Activated CD8-positive, alpha-beta T cell treated with anti-CD3 and anti-CD28 coated beads, Interleukin-2, amount 10 ng/mL, durations not matched to agents 7 days and 5 days (primary cell): ENCODE measurements around the gene MID2. TPM values are rescaled to one million over a fixed set of nuclear protein-coding genes. Genes with fewer than 3 reads are reported as not detected.
"Not testable (repeated sequence)": the region's sequence is repeated elsewhere in the genome, so short reads cannot be mapped to it uniquely, and the experiment has no call there.

Source experiments
- ATAC-seq: fragments of 150-1000 bp; cut with Tn5 transposase; one replicate; pipeline ENCODE4 v1.10.0; 2021; ENCODE audit warnings: moderate library complexity
- CTCF ChIA-PET: fragments of 350-600 bp; sonication (Branson Sonifier 250); formaldehyde crosslinking; loops from one replicate; lab custom pipeline; 2021; ENCODE audit warnings: antibody characterized with exemption; lab: Charles Lee
- POLR2A ChIA-PET: fragments of 350-600 bp; sonication (Branson Sonifier 250); formaldehyde crosslinking; loops from one replicate; lab custom pipeline; 2021; ENCODE audit warnings: antibody characterized with exemption; lab: Charles Lee
- DNase-seq: peaks from one replicate; pipeline ENCODE4 v3.0.0-alpha.2; 2020
- H3K27ac Mint-ChIP-seq: one replicate; pipeline ENCODE4 v1.8.0; 2021; ENCODE audit warnings: mild to moderate bottlenecking, mixed read lengths
- H3K27me3 Mint-ChIP-seq: one replicate; pipeline ENCODE4 v1.8.0; 2021; ENCODE audit warnings: low read depth, mixed read lengths
- H3K36me3 Mint-ChIP-seq: one replicate; pipeline ENCODE4 v1.8.0; 2021; ENCODE audit warnings: low read depth, mixed read lengths
- H3K4me1 Mint-ChIP-seq: one replicate; pipeline ENCODE4 v1.8.0; 2021; ENCODE audit warnings: low read depth, mixed read lengths
- H3K4me3 Mint-ChIP-seq: one replicate; pipeline ENCODE4 v1.8.0; 2021; ENCODE audit warnings: mild to moderate bottlenecking, mixed read lengths
- H3K9me3 Mint-ChIP-seq: one replicate; pipeline ENCODE4 v1.8.0; 2022; ENCODE audit warnings: mixed read lengths; ENCODE audit not compliant: insufficient read depth
- total RNA-seq, 2 experiments: library from RNA; stranded (reverse); gene quantifications; one replicate each; pipeline ENCODE4 v1.2.3, GENCODE V29; 2021

Gene MID2
- total RNA-seq, 2 experiments from 2014 or later, result 1.7 to 1.8 TPM

DNA sequence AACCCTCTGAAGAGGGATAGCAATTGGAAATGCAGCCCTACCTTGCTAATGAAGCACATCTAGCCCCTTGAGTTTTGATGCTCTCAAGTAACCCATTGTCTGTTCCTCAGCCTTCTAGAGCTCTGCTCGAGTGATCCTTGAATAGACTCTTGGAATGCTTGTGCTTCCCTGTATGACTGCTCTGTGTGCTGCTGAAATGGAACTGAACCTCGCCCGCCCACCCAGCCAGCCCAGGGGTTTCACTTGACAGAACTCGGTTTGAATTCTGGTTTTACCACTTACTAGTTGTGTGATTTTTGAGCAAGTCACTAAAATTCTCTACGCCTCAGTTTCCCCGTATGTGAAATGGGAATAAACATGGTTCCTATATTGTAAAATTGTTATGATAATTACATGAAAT lies 77.1 kb downstream of the MID2 start:
- Mint-ChIP-seq H3K27ac (no peak overlapping the region), H3K4me3 (no peak overlapping the region), H3K4me1 (no peaks in the 10 kb centered on the region), H3K9me3 (no peaks in the 10 kb centered on the region), H3K27me3 (no peaks in the 10 kb centered on the region), H3K36me3 (peaks cover 2% of the 10 kb centered on the region)
- POLR2A ChIA-PET, result no interaction called here
- ATAC-seq, result no peak
- DNase-seq, result no peak
- CTCF ChIA-PET, result no interaction called here

DNA sequence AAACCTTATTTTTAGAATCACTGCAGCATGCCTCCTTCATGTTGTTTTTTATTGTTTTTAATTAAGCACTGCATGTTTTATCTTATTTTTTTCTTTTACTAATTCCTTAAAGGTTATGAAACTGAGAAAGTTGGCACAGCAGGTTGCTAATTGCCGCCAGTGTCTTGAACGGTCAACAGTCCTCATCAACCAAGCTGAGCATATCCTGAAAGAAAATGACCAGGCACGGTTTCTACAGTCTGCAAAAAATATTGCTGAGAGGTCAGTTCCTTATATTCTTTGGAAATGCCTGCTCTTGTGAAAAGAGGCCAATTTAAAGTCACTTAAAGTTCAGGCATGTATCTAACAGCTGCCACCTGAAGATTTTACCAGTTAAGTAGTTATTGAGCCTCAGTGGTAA lies 79.7 kb downstream of the MID2 start:
- ATAC-seq (no peak), DNase-seq (no peak)
- H3K9me3 Mint-ChIP-seq, result no peaks in the 10 kb centered on the region
- H3K4me1 Mint-ChIP-seq, result no peaks in the 10 kb centered on the region
- ChIA-PET POLR2A (no interaction called here), CTCF (no interaction called here)
- H3K4me3 Mint-ChIP-seq, result no peak overlapping the region
- H3K36me3 Mint-ChIP-seq, result peaks cover 2% of the 10 kb centered on the region
- no peaks in the 10 kb centered on the region for H3K27me3 Mint-ChIP-seq
- H3K27ac Mint-ChIP-seq, result no peak overlapping the region

DNA sequence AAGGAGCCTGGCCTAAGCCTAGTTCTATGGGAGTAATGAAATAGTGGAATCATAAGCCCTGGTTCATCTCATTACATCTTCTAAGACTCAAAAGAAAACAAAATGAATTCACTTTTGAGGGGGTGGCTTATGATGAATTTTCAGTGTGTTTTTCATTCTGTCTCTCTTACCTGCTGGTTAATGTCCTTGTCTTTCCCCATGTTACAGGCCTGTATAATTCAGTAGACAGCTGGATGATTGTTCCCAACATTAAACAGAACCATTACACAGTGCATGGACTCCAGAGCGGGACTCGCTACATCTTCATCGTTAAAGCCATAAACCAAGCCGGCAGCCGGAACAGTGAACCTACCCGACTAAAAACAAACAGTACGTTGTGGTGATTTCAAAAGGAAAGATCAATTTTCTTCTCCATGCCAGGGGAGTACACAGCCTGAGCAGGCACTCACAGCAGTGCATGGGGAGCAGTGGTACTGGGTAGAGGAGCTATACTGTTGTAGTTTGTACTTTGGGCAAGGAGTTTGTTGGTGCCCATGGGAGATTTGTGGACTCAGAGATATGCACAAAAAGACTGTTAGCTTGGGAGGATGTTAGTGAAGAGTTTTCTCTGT lies 98.6 kb downstream of the MID2 start:
- CTCF ChIA-PET, result no interaction called here
- Mint-ChIP-seq H3K36me3 (no peaks in the 10 kb centered on the region), H3K27ac (no peak overlapping the region), H3K27me3 (no peaks in the 10 kb centered on the region), H3K4me1 (no peaks in the 10 kb centered on the region), H3K9me3 (no peaks in the 10 kb centered on the region), H3K4me3 (no peak overlapping the region)
- ATAC-seq, result no peak
- POLR2A ChIA-PET, result no interaction called here
- DNase-seq, result no peak

DNA sequence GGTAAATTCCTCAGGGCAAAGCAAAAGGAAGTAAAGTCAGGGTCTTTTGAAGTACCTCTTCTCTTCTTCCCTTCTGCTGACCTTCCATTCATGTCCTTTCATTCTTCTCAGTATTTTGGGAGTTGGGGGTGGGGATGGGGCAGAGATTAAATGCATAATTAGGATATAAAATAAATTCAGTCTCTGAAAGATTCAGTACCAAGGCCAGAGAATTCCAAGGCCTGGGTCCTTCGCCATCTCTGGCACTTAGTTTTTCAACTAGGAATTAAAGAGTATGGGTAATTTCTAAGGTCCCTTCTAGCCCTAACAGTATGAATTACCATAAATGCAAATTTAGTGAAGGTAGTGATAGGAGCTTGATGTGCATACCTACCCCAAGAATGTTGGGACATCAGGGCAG lies 108.6 kb downstream of the MID2 start:
- ATAC-seq, result no peak
- H3K4me1 Mint-ChIP-seq, result no peaks in the 10 kb centered on the region
- POLR2A ChIA-PET, result no interaction called here
- CTCF ChIA-PET, result no interaction called here
- H3K36me3 Mint-ChIP-seq, result no peaks in the 10 kb centered on the region
- no peak for DNase-seq
- no peak overlapping the region for H3K27ac Mint-ChIP-seq
- no peaks in the 10 kb centered on the region for H3K9me3 Mint-ChIP-seq
- peaks cover 5% of the 10 kb centered on the region for H3K27me3 Mint-ChIP-seq
- no peak overlapping the region for H3K4me3 Mint-ChIP-seq

DNA sequence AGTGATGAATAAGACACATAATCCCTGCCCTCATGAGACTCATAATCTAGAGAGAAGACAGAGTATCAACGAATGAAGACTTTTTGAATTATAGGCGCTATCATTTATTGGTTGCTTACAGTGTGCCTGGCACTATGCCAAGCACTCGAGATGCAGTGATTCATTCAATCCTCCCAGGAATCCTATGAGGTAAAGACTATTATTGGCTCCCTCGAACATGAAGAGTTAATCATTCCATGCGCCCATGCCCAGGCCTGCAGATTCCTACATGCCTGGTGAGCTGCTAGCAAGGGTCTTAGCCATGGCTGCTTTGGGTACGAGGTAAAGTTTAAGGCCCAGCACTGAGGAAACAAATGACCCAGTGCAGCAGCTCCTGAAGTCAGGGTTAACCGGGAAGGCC lies 109.5 kb downstream of the MID2 start:
- H3K4me1 Mint-ChIP-seq, result no peaks in the 10 kb centered on the region

DNA sequence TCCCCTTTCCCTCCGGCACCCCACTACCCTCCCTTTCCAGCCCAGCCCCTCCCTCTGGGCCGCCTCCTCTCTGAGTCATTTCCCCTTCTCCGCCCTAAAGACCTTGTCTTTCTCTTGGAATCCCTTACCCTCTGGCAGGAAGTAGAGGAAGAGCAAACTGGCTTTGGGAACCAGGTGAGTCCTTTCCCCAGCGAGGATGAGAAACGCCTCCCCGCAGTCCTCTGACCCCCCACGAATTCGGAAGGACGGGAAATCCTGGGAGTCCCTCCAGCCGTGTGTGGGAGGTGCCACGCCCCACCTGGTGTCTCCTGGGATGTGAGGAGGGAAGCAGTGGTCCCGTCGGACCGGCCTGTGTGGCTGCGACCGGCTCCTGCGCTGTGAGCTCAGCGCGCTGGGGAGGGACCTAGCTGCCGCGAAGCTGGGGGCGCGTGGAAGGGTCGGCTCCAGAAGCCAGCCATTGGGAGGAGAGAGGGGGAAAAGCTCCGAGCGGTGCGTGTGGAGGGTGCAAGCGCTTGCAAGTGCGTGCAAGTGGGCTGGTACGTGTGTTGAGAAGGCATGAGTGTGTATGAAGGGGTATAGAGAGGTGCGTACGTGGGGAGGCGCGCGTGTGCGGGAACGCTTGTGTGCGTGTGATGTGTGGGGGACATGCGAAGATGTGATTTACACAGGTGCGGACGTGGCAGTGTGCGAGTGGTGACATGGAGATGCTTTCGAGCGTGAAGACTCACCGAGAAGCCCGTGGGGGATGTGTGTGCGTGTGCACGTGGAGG lies 110.2 kb downstream of the MID2 start:
- DNase-seq (no peak), ATAC-seq (no peak)
- H3K9me3 Mint-ChIP-seq, result no peaks in the 10 kb centered on the region
- no peaks in the 10 kb centered on the region for H3K36me3 Mint-ChIP-seq
- peaks cover 5% of the 10 kb centered on the region for H3K27me3 Mint-ChIP-seq
- H3K4me1 Mint-ChIP-seq, result no peaks in the 10 kb centered on the region
- no peak overlapping the region for H3K4me3 Mint-ChIP-seq
- POLR2A ChIA-PET, result no interaction called here
- CTCF ChIA-PET, result no interaction called here
- no peak overlapping the region for H3K27ac Mint-ChIP-seq

More for the DNA sequence above, 109.5 kb downstream of the MID2 start:
- DNase-seq (no peak), ATAC-seq (no peak)
- Mint-ChIP-seq H3K27ac (no peak overlapping the region), H3K27me3 (peaks cover 5% of the 10 kb centered on the region), H3K36me3 (no peaks in the 10 kb centered on the region), H3K9me3 (no peaks in the 10 kb centered on the region), H3K4me3 (no peak overlapping the region)
- CTCF ChIA-PET, result no interaction called here
- POLR2A ChIA-PET, result no interaction called here

DNA sequence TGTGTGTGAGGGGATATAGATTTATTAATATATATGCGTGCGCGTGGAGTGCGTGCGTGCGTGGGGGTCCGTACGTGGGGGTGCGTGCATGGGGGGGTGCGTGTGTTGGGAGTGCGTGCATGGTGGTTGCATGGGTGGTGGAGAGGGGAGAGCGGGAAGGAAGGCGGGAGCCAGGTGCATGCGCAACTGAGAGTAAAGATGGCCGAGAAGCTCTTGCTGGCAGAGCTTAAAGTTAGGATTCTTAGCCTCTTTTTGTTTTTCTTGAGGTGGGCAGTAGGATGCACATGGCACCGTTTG lies 110.7 kb downstream of the MID2 start:
- H3K4me3 Mint-ChIP-seq, result no peak overlapping the region
- CTCF ChIA-PET, result no interaction called here
- no peaks in the 10 kb centered on the region for H3K9me3 Mint-ChIP-seq
- ATAC-seq (no peak), DNase-seq (no peak)
- POLR2A ChIA-PET, result no interaction called here
- H3K27ac Mint-ChIP-seq, result no peak overlapping the region
- no peaks in the 10 kb centered on the region for H3K36me3 Mint-ChIP-seq
- H3K4me1 Mint-ChIP-seq, result no peaks in the 10 kb centered on the region
- H3K27me3 Mint-ChIP-seq, result peaks cover 5% of the 10 kb centered on the region

DNA sequence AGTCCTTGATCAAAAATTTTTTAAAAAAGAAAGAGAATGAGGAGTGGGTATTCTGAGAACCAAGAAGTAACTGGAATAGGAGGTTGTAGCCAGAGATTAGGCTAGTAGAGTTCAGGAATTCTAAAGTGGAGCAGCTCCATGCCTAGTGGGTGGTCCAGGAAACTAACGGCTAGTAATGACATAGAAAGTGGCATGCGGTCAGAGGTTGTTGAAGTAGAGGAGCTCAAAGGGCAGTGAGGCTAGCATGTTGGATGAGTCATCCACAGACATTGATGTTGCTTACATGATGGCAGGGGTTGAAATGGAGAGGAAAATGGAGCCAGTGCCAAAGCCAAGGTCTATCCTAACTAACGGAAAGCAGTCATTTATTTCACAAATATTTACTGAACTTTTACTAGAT lies 114.4 kb downstream of the MID2 start:
- Mint-ChIP-seq H3K27ac (no peak overlapping the region), H3K4me3 (no peak overlapping the region), H3K36me3 (no peaks in the 10 kb centered on the region), H3K4me1 (no peaks in the 10 kb centered on the region), H3K27me3 (peaks cover 5% of the 10 kb centered on the region), H3K9me3 (no peaks in the 10 kb centered on the region)
- DNase-seq, result no peak
- ChIA-PET CTCF (no interaction called here), POLR2A (no interaction called here)
- ATAC-seq, result no peak

DNA sequence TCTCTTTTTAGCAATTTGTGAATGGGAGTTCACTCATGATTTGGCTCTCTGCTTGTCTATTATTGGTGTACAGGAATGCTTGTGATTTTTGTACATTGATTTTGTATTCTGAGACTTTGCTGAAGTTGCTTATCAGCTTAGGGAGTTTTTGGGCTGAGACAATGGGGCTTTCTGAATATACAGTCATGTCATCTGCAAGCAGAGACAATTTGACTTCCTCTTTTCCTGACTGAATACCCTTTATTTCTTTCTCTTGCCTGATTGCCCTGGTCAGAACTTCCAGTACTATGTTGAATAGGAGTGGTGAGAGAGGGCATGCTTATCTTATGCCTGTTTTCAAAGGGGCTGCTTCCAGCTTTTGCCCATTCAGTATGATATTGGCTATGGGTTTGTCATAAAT lies 129.7 kb downstream of the MID2 start:
- ATAC-seq, H3K36me3 Mint-ChIP-seq, CTCF ChIA-PET, DNase-seq, H3K27ac Mint-ChIP-seq, H3K27me3 Mint-ChIP-seq, H3K4me1 Mint-ChIP-seq, H3K9me3 Mint-ChIP-seq, H3K4me3 Mint-ChIP-seq, POLR2A ChIA-PET: not testable (repeated sequence)

DNA sequence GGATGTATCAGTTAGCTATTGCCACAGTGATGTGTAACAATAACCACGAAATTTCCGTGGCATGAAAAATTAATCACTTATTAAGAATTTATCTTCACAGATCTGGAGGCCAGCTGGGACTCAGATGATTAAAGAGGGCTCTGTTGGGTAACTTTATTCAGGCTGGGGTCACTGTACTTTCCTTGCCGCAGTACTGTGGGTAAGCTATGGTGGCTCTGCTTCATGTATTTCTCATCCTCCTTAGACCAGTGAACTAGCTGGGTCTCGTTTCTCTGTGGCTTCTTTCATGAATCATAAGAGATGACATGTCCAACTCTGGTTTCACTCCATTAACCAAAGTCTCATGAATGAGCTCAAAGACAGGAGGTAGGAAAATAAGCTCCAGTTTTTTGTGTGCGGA lies 143.0 kb downstream of the MID2 start:
- DNase-seq (no peak), ATAC-seq (no peak)
- Mint-ChIP-seq H3K27me3 (no peaks in the 10 kb centered on the region), H3K4me1 (no peaks in the 10 kb centered on the region), H3K9me3 (no peaks in the 10 kb centered on the region), H3K4me3 (no peak overlapping the region), H3K36me3 (no peaks in the 10 kb centered on the region), H3K27ac (no peak overlapping the region)
- ChIA-PET CTCF (no interaction called here), POLR2A (no interaction called here)

DNA sequence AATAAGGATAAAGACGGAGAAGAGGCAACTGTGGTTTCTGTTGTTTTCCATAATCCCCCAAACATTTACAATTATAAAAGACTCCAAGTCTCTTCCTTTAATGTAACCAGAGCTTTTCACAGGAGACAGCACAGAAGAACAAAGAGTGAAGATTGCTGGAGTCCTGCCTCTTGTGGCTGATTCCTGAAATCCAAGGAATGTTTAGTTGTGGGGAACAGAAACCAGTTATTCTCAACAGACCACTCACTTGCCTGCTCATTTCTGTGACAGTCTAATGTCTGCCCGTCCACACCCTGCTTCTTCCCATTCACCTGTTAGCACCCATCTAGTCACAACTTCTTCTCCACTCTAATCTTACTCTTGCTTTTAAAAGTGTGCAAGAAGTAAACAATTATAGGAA lies 144.4 kb downstream of the MID2 start:
- H3K4me3 Mint-ChIP-seq, result no peak overlapping the region
- ATAC-seq (no peak), DNase-seq (no peak)
- ChIA-PET CTCF (no interaction called here), POLR2A (no interaction called here)
- H3K27ac Mint-ChIP-seq, result no peak overlapping the region
- no peaks in the 10 kb centered on the region for H3K27me3 Mint-ChIP-seq
- no peaks in the 10 kb centered on the region for H3K36me3 Mint-ChIP-seq
- no peaks in the 10 kb centered on the region for H3K4me1 Mint-ChIP-seq
- H3K9me3 Mint-ChIP-seq, result no peaks in the 10 kb centered on the region

DNA sequence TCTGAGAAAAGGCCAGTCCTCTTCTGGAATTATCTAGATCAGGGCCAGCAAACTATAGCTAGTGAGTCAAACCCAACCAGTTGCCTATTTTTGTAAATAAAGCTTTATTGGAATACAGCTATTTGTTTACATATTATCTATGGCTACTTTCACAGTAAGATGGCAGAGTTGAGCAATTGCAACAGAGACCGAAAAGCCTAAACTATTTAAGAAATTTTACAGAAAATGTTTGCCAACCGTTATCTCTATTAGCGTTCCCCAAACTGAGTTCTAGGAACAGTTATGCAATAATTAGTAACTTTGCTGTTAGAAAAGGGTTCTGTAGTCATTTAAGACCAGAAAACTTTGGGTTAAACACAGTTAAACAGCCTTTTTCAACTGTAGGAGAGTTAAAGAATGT lies 146.0 kb downstream of the MID2 start:
- H3K27ac Mint-ChIP-seq, result no peak overlapping the region
- POLR2A ChIA-PET, result no interaction called here

More for the DNA sequence above, 146.0 kb downstream of the MID2 start:
- no peaks in the 10 kb centered on the region for H3K27me3 Mint-ChIP-seq
- CTCF ChIA-PET, result no interaction called here
- no peak overlapping the region for H3K4me3 Mint-ChIP-seq
- no peaks in the 10 kb centered on the region for H3K4me1 Mint-ChIP-seq
- no peak for DNase-seq
- no peaks in the 10 kb centered on the region for H3K36me3 Mint-ChIP-seq
- ATAC-seq, result no peak
- no peaks in the 10 kb centered on the region for H3K9me3 Mint-ChIP-seq
